Tibial nerve (tissue), 4 donors: ENCODE data around the gene GLE1.

Experiments
- CTCF ChIP-seq, 5 experiments: fragments of 200-600 bp in 3 of 5; fragments of 450-650 bp in 2 of 5; sonication (generic) in 3 of 5; IDR thresholded peaks; one replicate each; pipeline ENCODE4 v1.5.1; 2016 to 2019; ENCODE audit warnings: antibody characterized with exemption in 5 of 5, mild to moderate bottlenecking in 3 of 5, moderate library complexity in 2 of 5
- EP300 ChIP-seq, 2 donors: sonication (generic); formaldehyde crosslinking; IDR thresholded peaks; one replicate each; pipeline ENCODE4 v1.6.1; 2017; ENCODE audit warnings: antibody characterized with exemption in 2 of 2, mild to moderate bottlenecking in 1 of 2
- POLR2A ChIP-seq, 2 donors: fragments of 450-650 bp; IDR thresholded peaks; one replicate each; pipeline ENCODE4 v1.6.1; 2017; ENCODE audit warnings: antibody characterized with exemption in 2 of 2, mild to moderate bottlenecking in 2 of 2, moderate library complexity in 2 of 2

- no peak for TF ChIP-seq CTCF (IDR thresholded peaks at IDR 0.05)
- no peak for TF ChIP-seq EP300 (IDR thresholded peaks at IDR 0.05)
- no peak for TF ChIP-seq POLR2A (IDR thresholded peaks at IDR 0.05)
Observed at GRCh38 chr9:128512820-128513219, 8.3 kb downstream of the GLE1 start.
